ENCODE measurements around the gene ELOVL7. TPM values are rescaled to one million over a fixed set of nuclear protein-coding genes. Genes with fewer than 3 reads are reported as not detected.

The ELOVL7 gene
- total and polyA plus RNA-seq, 2 donors (not counting 1 experiment from before 2014, with no cell fraction given): 0.21 to 0.54 TPM

DNA sequence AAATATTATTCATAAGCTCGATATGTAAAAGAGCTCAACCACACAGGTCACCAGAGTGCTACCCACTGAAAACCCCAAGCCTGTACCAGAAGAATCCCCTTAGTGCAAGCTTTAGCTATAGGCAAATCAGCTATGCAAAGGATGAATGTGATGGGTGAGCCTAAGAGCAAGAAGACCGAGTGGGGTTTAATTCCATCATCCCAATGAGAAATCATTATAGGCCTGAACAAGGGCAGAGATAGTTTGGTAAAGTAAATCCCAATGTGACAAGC, 21.8 kb downstream of the ELOVL7 start:
- Histone ChIP-seq H3K9ac (ENCODE audit: low read length) (no peak overlapping the region), H3K79me2 (ENCODE audit: control insufficient read depth, insufficient read depth, low read length) (no peaks in the 10 kb centered on the region), H3K4me2 (replicated peaks; ENCODE audit: low read depth, low read length, poor library complexity, severe bottlenecking) (no peak overlapping the region), H4K20me1 (ENCODE audit: control insufficient read depth, insufficient read depth, low read length, poor library complexity, severe bottlenecking) (no peaks in the 10 kb centered on the region), H3K4me1 (ENCODE audit: control insufficient read depth in 2 of 2, insufficient read depth in 2 of 2, low read length in 2 of 2) (no peaks in the 10 kb centered on the region), H3K27ac (ENCODE audit: low read length in 2 of 2) (no peak overlapping the region), H3K36me3 (replicated peaks in 1 of 2; ENCODE audit: control extremely low read depth in 1 of 2, control insufficient read depth in 1 of 2, extremely low read depth in 1 of 2, insufficient read depth in 2 of 2, low read length in 1 of 2) (no peaks in the 10 kb centered on the region), H2AFZ (ENCODE audit: insufficient read depth, low read depth, low read length, poor library complexity, severe bottlenecking) (no peak overlapping the region), H3K27me3 (replicated peaks in 1 of 4; ENCODE audit: control extremely low read depth in 1 of 4, control insufficient read depth in 3 of 4, insufficient read depth in 4 of 4, low read length in 3 of 4) (no peaks in the 10 kb centered on the region), H3K9me3 (ENCODE audit: control extremely low read depth in 1 of 3, control insufficient read depth in 2 of 3, insufficient read depth in 1 of 3, low read length in 2 of 3) (no peaks in the 10 kb centered on the region), H3K4me3 (ENCODE audit: control extremely low read depth in 1 of 5, extremely low read depth in 1 of 5, insufficient read depth in 1 of 5, low read depth in 2 of 5, low read length in 4 of 5) (no peak overlapping the region)
- DNase-seq (no peak), ATAC-seq (ENCODE audit: low read depth) (no peak)
- WGBS (ENCODE audit: insufficient coverage): 80% methylated on average over 1 of the region's 2 CpGs
- CTCF ChIA-PET: no interaction called here
- Mint-ChIP-seq H3K9me3 (ENCODE audit: insufficient read depth) (no peaks in the 10 kb centered on the region), H3K4me3 (no peak overlapping the region), H3K27ac (no peak overlapping the region), H3K27me3 (no peaks in the 10 kb centered on the region), H3K4me1 (no peaks in the 10 kb centered on the region)
- no peak for TF ChIP-seq CTCF (IDR thresholded peaks at IDR 0.05)
- no peak for TF ChIP-seq EZH2 (IDR thresholded peaks at IDR 0.05; ENCODE audit: borderline replicate concordance, insufficient read depth, low read depth, low read length, poor library complexity, severe bottlenecking)
- intact Hi-C loops (cut with micrococcal nuclease): no loop called here
- POLR2A ChIA-PET: no interaction called here

DNA sequence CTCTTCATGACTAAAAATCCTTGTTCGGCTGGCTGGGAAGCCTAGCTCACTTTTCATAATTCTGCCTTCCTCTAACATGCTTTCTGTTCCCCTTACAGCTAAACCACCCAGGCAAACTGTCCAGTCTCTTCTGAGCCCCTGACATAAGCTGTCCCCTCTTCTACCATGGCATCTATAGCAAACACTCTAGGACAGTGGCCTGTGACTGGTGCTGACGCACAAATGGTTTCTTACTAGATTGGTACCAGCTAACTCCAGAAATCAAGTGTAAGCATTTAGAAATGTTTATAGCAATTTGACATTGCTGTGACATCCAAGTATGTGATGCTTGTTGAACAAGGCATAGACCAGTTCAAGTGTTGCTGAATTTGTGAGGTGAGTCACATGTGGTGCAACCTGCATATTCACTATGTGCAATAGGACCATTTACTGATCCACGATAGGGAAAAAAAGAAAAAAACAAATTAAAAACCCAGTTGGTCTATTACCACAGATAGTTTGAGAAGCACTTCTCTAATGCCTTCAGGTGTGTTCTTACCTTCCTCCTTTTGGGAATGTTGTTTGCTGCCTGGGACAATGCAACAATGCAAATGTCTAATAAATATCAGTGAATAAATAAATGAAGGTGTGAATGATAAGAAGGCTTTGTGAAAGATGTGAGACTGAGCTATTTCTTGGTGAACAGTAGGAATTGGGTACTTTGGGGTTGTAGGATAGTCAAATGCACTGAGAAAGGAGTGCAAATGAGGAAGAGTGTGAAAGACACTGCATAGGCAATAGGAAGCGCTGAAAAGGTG, 22.4 kb downstream of the ELOVL7 start:
- Mint-ChIP-seq H3K4me3 (no peak overlapping the region), H3K27ac (no peak overlapping the region), H3K4me1 (no peaks in the 10 kb centered on the region), H3K27me3 (no peaks in the 10 kb centered on the region), H3K9me3 (ENCODE audit: insufficient read depth) (no peaks in the 10 kb centered on the region)
- no peak overlapping the region for H3K27ac ChIP-seq (ENCODE audit: low read length in 2 of 2)
- H3K4me2 ChIP-seq (replicated peaks; ENCODE audit: low read depth, low read length, poor library complexity, severe bottlenecking): no peak overlapping the region
- H3K36me3 ChIP-seq (replicated peaks in 1 of 2; ENCODE audit: control extremely low read depth in 1 of 2, control insufficient read depth in 1 of 2, extremely low read depth in 1 of 2, insufficient read depth in 2 of 2, low read length in 1 of 2): no peaks in the 10 kb centered on the region
- ChIA-PET CTCF (no interaction called here), POLR2A (no interaction called here)
- H3K4me1 ChIP-seq (ENCODE audit: control insufficient read depth in 2 of 2, insufficient read depth in 2 of 2, low read length in 2 of 2): no peaks in the 10 kb centered on the region
- intact Hi-C loops (cut with micrococcal nuclease): no loop called here
- H3K79me2 ChIP-seq (ENCODE audit: control insufficient read depth, insufficient read depth, low read length): no peaks in the 10 kb centered on the region
- ATAC-seq (ENCODE audit: low read depth): no peak
- no peak for DNase-seq
- no peak overlapping the region for H2AFZ ChIP-seq (ENCODE audit: insufficient read depth, low read depth, low read length, poor library complexity, severe bottlenecking)
- WGBS (ENCODE audit: insufficient coverage): 56% methylated on average over 1 of the region's 4 CpGs
- H4K20me1 ChIP-seq (ENCODE audit: control insufficient read depth, insufficient read depth, low read length, poor library complexity, severe bottlenecking): no peaks in the 10 kb centered on the region
- H3K27me3 ChIP-seq (replicated peaks in 1 of 4; ENCODE audit: control extremely low read depth in 1 of 4, control insufficient read depth in 3 of 4, insufficient read depth in 4 of 4, low read length in 3 of 4): no peaks in the 10 kb centered on the region
- TF ChIP-seq EZH2 (IDR thresholded peaks at IDR 0.05; ENCODE audit: borderline replicate concordance, insufficient read depth, low read depth, low read length, poor library complexity, severe bottlenecking) (no peak), CTCF (IDR thresholded peaks at IDR 0.05) (no peak)
- no peak overlapping the region for H3K4me3 ChIP-seq (ENCODE audit: control extremely low read depth in 1 of 5, extremely low read depth in 1 of 5, insufficient read depth in 1 of 5, low read depth in 2 of 5, low read length in 4 of 5)
- no peak overlapping the region for H3K9ac ChIP-seq (ENCODE audit: low read length)
- H3K9me3 ChIP-seq (ENCODE audit: control extremely low read depth in 1 of 3, control insufficient read depth in 2 of 3, insufficient read depth in 1 of 3, low read length in 2 of 3): no peaks in the 10 kb centered on the region
